Measurements from ENCODE around the gene PPARD.

DNA sequence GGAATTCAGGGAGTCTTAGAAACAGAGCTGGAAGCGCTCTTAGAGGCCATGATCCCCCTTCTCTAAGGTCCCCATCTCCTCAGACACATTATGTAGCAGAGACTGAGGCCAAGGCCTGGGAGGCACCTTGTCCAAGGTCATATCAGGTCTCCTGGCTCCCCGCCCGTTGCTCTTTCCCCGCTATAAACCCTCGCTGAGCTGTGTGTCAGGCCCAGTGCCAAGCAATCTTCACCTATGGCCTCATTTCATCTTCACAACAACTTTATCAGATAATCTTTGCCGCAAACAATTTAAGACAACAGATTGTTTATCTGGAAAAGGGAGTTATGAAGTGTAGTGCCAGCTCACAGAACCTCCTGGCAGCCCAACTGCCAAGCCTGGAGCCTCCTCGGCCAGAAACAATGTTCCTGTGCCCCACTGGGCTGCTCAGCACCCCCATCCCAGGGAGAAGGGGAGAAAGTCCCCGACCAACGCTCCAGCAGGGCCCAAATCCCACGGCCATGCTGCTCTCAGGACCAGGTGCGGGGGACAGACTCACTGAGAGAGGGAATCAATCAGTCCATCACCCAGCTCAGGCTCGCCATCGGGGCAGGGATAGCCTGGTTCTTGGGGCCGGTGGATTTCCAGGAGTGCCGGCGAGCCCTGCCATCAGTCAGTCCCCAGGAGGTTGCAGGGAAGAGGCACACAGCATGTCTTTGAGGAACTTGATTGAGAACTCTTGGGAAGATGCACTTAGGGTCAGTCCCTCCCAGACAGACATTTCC lies 92.9 kb downstream of the PPARD start:
- TF ChIP-seq FOXK2 (IDR thresholded peaks at IDR 0.05) (no peak), ARNT (IDR thresholded peaks at IDR 0.05) (no peak), HDGF (IDR thresholded peaks at IDR 0.05; ENCODE audit: borderline replicate concordance) (no peak), FOXA1 (IDR thresholded peaks at IDR 0.05) (no peak), SP1 (IDR thresholded peaks at IDR 0.05) (no peak), SUZ12 (IDR thresholded peaks at IDR 0.05) (no peak), FOXM1 (IDR thresholded peaks at IDR 0.05; ENCODE audit: borderline replicate concordance) (no peak), NFRKB (IDR thresholded peaks at IDR 0.05) (no peak), ZNF384 (IDR thresholded peaks at IDR 0.05) (no peak), LEF1 (IDR thresholded peaks at IDR 0.05; ENCODE audit: borderline replicate concordance) (no peak), BHLHE40 (IDR thresholded peaks at IDR 0.05; ENCODE audit: borderline replicate concordance) (no peak), CTBP1 (IDR thresholded peaks at IDR 0.05; ENCODE audit: borderline replicate concordance) (no peak)
- TF ChIP-seq, protein P1, sequence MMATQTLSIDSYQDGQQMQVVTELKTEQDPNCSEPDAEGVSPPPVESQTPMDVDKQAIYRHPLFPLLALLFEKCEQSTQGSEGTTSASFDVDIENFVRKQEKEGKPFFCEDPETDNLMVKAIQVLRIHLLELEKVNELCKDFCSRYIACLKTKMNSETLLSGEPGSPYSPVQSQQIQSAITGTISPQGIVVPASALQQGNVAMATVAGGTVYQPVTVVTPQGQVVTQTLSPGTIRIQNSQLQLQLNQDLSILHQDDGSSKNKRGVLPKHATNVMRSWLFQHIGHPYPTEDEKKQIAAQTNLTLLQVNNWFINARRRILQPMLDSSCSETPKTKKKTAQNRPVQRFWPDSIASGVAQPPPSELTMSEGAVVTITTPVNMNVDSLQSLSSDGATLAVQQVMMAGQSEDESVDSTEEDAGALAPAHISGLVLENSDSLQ (IDR thresholded peaks at IDR 0.05) = no peak
